ENCODE data around the gene ERBB2.

DNA sequence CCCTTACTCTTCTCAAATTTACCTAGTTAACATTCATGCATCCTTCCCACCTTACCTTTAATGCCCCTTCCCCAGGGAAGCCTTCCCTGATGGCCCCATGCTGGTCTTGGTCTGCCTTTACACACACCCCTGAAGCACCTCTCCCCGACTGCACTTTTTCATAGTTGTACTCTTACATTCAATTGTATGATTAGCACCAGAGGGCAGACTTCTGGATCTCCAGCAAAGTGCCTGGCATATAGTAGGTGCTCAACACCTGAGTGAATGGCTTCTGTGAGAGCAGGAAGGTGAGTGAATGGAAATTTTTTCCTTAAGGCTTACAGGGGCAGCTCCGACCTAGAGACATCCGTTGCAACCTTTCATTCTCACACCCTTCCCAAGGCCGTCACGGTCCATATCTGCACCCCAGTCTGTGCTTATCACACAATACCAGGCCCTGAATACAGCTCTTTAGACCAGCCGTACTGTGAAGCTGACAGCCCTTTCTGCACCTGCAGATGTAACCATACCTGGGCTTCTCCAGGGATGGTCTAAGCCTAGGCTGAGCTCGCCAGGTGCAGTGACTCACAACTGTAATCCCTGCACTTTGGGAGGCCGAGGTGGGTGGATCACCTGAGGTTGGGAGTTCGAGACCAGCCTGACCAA lies 16.4 kb upstream of the ERBB2 start:
- TF ChIP-seq POLR2A (IDR thresholded peaks at IDR 0.05) = no peak
- TF ChIP-seq, protein P1, sequence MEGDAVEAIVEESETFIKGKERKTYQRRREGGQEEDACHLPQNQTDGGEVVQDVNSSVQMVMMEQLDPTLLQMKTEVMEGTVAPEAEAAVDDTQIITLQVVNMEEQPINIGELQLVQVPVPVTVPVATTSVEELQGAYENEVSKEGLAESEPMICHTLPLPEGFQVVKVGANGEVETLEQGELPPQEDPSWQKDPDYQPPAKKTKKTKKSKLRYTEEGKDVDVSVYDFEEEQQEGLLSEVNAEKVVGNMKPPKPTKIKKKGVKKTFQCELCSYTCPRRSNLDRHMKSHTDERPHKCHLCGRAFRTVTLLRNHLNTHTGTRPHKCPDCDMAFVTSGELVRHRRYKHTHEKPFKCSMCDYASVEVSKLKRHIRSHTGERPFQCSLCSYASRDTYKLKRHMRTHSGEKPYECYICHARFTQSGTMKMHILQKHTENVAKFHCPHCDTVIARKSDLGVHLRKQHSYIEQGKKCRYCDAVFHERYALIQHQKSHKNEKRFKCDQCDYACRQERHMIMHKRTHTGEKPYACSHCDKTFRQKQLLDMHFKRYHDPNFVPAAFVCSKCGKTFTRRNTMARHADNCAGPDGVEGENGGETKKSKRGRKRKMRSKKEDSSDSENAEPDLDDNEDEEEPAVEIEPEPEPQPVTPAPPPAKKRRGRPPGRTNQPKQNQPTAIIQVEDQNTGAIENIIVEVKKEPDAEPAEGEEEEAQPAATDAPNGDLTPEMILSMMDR (IDR thresholded peaks at IDR 0.05) = no peak

Measured in upper lobe of left lung (tissue), 4 donors.